Measurements from ENCODE around the gene ITIH5. TPM values are rescaled to one million over a fixed set of nuclear protein-coding genes. Genes with fewer than 3 reads are reported as not detected.

Gene ITIH5
- total and polyA plus RNA-seq, 2 of the 13 experiments (the other 11 are each of a cell fraction or from before 2014, with no cell fraction given) = 4.7 to 8.9 TPM

DNA sequence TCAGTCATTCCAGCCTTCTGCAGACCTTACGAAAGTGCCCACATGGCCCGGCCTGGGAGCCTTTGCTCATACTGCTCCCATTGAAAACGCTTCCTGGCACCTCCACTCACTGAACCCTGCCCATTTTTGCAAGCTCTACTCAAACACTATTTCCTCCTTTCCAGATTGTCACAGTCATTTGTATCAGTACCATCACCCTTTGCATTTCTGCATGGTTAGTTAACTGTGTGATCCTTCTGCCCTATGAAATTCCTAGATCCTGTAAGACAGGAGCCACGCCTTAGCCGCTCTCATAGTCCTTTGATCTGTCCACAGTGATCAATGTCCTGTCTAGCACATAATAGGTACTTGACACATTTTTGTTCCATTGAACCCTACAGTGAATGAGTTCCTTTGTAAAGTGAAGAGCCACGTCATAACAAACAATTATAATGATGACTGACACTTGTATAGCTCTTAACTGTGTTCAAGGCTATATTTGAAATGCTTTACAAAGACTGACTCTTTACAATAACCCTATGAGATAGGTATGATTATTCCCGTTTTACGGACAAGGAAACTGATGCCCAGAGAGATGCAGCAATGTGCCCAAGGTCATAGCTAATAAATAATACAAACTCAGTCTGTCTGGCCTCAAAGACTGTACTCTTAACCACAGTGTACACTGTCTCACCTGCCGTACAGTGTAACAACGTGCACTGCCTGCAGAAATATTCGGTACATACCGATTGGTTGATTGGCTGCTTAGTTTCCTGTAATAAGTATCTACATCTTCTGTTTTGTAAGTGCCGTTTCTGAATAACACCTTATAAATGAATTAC lies 19.8 kb upstream of the ITIH5 start (continued):
- peak; percentile 99; the same call in 1 of the 2 replicates for TF ChIP-seq MEIS1 (CRISPR knock-in tag; IDR thresholded peaks at IDR 0.05; ENCODE audit: borderline replicate concordance)
- TF ChIP-seq TFDP1 (CRISPR knock-in tag; IDR thresholded peaks at IDR 0.05; ENCODE audit: borderline replicate concordance) = no peak
- peak; percentile 96; the same call in 1 of the 2 replicates for TF ChIP-seq RXRA (CRISPR knock-in tag; IDR thresholded peaks at IDR 0.05)
- TF ChIP-seq, protein P1, sequence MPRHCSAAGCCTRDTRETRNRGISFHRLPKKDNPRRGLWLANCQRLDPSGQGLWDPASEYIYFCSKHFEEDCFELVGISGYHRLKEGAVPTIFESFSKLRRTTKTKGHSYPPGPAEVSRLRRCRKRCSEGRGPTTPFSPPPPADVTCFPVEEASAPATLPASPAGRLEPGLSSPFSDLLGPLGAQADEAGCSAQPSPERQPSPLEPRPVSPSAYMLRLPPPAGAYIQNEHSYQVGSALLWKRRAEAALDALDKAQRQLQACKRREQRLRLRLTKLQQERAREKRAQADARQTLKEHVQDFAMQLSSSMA (CRISPR knock-in tag; IDR thresholded peaks at IDR 0.05) = no peak
- no peak for TF ChIP-seq ZNF749 (CRISPR knock-in tag; IDR thresholded peaks at IDR 0.05; ENCODE audit: borderline replicate concordance)
- TF ChIP-seq, protein P2, sequence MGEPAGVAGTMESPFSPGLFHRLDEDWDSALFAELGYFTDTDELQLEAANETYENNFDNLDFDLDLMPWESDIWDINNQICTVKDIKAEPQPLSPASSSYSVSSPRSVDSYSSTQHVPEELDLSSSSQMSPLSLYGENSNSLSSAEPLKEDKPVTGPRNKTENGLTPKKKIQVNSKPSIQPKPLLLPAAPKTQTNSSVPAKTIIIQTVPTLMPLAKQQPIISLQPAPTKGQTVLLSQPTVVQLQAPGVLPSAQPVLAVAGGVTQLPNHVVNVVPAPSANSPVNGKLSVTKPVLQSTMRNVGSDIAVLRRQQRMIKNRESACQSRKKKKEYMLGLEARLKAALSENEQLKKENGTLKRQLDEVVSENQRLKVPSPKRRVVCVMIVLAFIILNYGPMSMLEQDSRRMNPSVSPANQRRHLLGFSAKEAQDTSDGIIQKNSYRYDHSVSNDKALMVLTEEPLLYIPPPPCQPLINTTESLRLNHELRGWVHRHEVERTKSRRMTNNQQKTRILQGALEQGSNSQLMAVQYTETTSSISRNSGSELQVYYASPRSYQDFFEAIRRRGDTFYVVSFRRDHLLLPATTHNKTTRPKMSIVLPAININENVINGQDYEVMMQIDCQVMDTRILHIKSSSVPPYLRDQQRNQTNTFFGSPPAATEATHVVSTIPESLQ (CRISPR knock-in tag; conservative IDR thresholded peaks at IDR 0.05) = no peak
- TF ChIP-seq ZSCAN5A (CRISPR knock-in tag; IDR thresholded peaks at IDR 0.05; ENCODE audit: borderline replicate concordance) = no peak; the same call in 1 of the 2 replicates
- TF ChIP-seq ZNF605 (CRISPR knock-in tag; IDR thresholded peaks at IDR 0.05) = 0 out of 2 replicates have a peak, but pooled peaks have one; percentile 48
- no peak for TF ChIP-seq ZNF784 (CRISPR knock-in tag; IDR thresholded peaks at IDR 0.05; ENCODE audit: borderline replicate concordance)
- peak; percentile 22 for TF ChIP-seq XRCC5 (optimal IDR thresholded peaks at IDR 0.05; ENCODE audit: low read length)
- TF ChIP-seq NFE2L2 (IDR thresholded peaks at IDR 0.05; ENCODE audit: low read length) = peak; percentile 11; the same call in 1 of the 2 replicates
- TF ChIP-seq, protein P3, sequence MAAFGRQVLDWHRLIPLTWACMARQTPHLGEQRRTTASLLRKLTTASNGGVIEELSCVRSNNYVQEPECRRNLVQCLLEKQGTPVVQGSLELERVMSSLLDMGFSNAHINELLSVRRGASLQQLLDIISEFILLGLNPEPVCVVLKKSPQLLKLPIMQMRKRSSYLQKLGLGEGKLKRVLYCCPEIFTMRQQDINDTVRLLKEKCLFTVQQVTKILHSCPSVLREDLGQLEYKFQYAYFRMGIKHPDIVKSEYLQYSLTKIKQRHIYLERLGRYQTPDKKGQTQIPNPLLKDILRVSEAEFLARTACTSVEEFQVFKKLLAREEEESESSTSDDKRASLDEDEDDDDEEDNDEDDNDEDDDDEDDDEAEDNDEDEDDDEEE (CRISPR knock-in tag; IDR thresholded peaks at IDR 0.05) = no peak
- no peak for TF ChIP-seq KMT2B (CRISPR knock-in tag; IDR thresholded peaks at IDR 0.05)
- TF ChIP-seq, protein P4, sequence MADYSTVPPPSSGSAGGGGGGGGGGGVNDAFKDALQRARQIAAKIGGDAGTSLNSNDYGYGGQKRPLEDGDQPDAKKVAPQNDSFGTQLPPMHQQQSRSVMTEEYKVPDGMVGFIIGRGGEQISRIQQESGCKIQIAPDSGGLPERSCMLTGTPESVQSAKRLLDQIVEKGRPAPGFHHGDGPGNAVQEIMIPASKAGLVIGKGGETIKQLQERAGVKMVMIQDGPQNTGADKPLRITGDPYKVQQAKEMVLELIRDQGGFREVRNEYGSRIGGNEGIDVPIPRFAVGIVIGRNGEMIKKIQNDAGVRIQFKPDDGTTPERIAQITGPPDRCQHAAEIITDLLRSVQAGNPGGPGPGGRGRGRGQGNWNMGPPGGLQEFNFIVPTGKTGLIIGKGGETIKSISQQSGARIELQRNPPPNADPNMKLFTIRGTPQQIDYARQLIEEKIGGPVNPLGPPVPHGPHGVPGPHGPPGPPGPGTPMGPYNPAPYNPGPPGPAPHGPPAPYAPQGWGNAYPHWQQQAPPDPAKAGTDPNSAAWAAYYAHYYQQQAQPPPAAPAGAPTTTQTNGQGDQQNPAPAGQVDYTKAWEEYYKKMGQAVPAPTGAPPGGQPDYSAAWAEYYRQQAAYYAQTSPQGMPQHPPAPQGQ (CRISPR knock-in tag; IDR thresholded peaks at IDR 0.05; ENCODE audit: borderline replicate concordance) = no peak
- TF ChIP-seq NR3C1 (CRISPR knock-in tag; IDR thresholded peaks at IDR 0.05) = no peak
- peak; percentile 100 for TF ChIP-seq MEIS2 (CRISPR knock-in tag; IDR thresholded peaks at IDR 0.05)
- peak; percentile 91 for TF ChIP-seq NFKBIZ (CRISPR knock-in tag; IDR thresholded peaks at IDR 0.05)
- no peak for TF ChIP-seq ZNF329 (CRISPR knock-in tag; IDR thresholded peaks at IDR 0.05; ENCODE audit: low read depth)
